Ishikawa (cell line): ENCODE results near the gene TPM2.

Experiments
- CEBPB ChIP-seq: IDR thresholded peaks from 2 replicates; pipeline ENCODE4 v1.6.1; 2012
- EGR1 ChIP-seq: IDR thresholded peaks from 2 replicates; pipeline ENCODE4 v1.6.1; 2012
- EP300 ChIP-seq: IDR thresholded peaks from 2 replicates; pipeline ENCODE4 v1.6.1; 2012; ENCODE audit warnings: borderline replicate concordance
- FOXM1 ChIP-seq: IDR thresholded peaks from 2 replicates; pipeline ENCODE4 v1.6.1; 2012; ENCODE audit warnings: low read depth, borderline replicate concordance
- RAD21 ChIP-seq: IDR thresholded peaks from 2 replicates; pipeline ENCODE4 v1.6.1; 2012; ENCODE audit warnings: low read depth
- TAF1 ChIP-seq: IDR thresholded peaks from 2 replicates; pipeline ENCODE4 v1.6.1; 2012; ENCODE audit warnings: low read depth, mild to moderate bottlenecking
- TCF12 ChIP-seq: IDR thresholded peaks from 2 replicates; pipeline ENCODE4 v1.6.1; 2012; ENCODE audit warnings: low read depth
- YY1 ChIP-seq: IDR thresholded peaks from 2 replicates; pipeline ENCODE4 v1.6.1; 2012; ENCODE audit warnings: low read depth
- TF ChIP-seq, protein P1 (sequence below): IDR thresholded peaks from 2 replicates; pipeline ENCODE4 v1.6.1; 2012; ENCODE audit warnings: low read depth, mild to moderate bottlenecking
- TF ChIP-seq, protein P2 (sequence below): IDR thresholded peaks from 2 replicates; pipeline ENCODE4 v1.6.1; 2012

DNA sequence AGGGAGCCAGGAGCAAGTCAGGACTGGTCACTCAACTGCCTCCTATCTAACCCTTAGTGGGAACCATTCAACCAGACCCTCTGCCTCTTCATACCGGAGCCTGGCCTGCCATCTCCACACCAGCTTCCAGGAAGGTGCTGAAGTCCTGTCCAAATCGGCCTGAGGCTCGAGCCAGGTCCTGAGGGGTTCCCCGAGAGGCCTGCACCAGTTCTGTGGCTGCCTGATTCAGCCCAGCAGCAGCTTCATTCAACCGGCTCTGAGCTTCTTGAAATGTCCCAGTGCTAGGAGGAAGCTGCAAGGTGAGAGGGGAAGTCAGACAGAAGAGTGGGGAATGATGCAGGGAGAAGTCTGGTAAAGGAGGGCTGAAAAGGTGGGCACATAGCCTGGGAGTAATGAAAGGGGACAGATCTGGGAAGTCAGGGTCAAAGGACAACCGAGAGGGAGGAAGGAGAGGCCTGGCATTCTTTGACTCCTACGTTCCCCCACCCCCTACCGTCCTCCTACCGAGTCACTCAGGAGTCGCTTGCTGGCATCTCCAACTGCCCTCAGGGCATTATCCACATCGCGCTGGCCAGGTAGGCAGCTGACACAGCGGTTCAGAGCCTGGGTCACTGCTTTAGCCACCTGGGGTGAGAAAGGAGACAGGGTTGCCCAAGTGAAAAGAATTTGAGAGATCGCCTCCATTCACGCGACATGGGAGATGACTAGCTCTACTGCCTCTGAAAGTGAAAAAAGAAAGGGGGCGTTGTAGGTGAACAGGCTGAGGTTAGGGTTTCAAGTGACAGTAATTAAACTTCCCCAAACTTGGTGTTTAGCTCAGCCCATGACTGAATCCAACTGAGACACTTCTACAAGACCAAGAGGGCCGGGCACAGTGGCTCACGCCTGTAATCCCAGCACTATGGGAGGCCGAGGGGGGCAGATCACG is 22.0 kb upstream of the TPM2 start:
- TF ChIP-seq TAF1 (no peak), EP300 (no peak), CEBPB (no peak), YY1 (no peak), FOXM1 (no peak), RAD21 (no peak), TCF12 (no peak), EGR1 (no peak)
- TF ChIP-seq, protein P1, sequence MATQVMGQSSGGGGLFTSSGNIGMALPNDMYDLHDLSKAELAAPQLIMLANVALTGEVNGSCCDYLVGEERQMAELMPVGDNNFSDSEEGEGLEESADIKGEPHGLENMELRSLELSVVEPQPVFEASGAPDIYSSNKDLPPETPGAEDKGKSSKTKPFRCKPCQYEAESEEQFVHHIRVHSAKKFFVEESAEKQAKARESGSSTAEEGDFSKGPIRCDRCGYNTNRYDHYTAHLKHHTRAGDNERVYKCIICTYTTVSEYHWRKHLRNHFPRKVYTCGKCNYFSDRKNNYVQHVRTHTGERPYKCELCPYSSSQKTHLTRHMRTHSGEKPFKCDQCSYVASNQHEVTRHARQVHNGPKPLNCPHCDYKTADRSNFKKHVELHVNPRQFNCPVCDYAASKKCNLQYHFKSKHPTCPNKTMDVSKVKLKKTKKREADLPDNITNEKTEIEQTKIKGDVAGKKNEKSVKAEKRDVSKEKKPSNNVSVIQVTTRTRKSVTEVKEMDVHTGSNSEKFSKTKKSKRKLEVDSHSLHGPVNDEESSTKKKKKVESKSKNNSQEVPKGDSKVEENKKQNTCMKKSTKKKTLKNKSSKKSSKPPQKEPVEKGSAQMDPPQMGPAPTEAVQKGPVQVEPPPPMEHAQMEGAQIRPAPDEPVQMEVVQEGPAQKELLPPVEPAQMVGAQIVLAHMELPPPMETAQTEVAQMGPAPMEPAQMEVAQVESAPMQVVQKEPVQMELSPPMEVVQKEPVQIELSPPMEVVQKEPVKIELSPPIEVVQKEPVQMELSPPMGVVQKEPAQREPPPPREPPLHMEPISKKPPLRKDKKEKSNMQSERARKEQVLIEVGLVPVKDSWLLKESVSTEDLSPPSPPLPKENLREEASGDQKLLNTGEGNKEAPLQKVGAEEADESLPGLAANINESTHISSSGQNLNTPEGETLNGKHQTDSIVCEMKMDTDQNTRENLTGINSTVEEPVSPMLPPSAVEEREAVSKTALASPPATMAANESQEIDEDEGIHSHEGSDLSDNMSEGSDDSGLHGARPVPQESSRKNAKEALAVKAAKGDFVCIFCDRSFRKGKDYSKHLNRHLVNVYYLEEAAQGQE, result no peak
- TF ChIP-seq, protein P2, sequence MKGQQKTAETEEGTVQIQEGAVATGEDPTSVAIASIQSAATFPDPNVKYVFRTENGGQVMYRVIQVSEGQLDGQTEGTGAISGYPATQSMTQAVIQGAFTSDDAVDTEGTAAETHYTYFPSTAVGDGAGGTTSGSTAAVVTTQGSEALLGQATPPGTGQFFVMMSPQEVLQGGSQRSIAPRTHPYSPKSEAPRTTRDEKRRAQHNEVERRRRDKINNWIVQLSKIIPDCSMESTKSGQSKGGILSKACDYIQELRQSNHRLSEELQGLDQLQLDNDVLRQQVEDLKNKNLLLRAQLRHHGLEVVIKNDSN, result no peak
